ENCODE results near the gene AHDC1. TPM values are rescaled to one million over a fixed set of nuclear protein-coding genes. Genes with fewer than 3 reads are reported as not detected.
"Not testable (repeated sequence)": the region's sequence is repeated elsewhere in the genome, so short reads cannot be mapped to it uniquely, and the experiment has no call there.

Gene AHDC1
- total RNA-seq, 3 donors from 2014 or later: 13.7 to 58.6 (median 18.7) TPM

- peak; percentile 50 for ATAC-seq
- DNase-seq: no peak
- Histone ChIP-seq H3K4me1 (ENCODE audit: low read depth) (peaks cover 4% of the 10 kb centered on the region), H3K4me3 (no peak overlapping the region), H3K9me3 (no peaks in the 10 kb centered on the region), H3K36me3 (ENCODE audit: low read depth) (no peaks in the 10 kb centered on the region)
- intact Hi-C loops (cut with DNase I, micrococcal nuclease): no loop called here
- no peak for TF ChIP-seq CTCF (IDR thresholded peaks at IDR 0.05)
Observed at GRCh38 chr1:27632387-27633297, 28.7 kb upstream of the AHDC1 start.

GRCh38 chr1:27630859-27631491, 27.0 kb upstream of the AHDC1 start:
- Histone ChIP-seq H3K4me3 (no peak overlapping the region), H3K36me3 (ENCODE audit: low read depth) (no peaks in the 10 kb centered on the region), H3K9me3 (no peaks in the 10 kb centered on the region), H3K4me1 (ENCODE audit: low read depth) (peaks cover 4% of the 10 kb centered on the region)
- intact Hi-C loops (cut with DNase I, micrococcal nuclease): no loop called here
- ATAC-seq (peak; percentile 7), DNase-seq (no peak)
- no peak for TF ChIP-seq CTCF (IDR thresholded peaks at IDR 0.05)

- no peaks in the 10 kb centered on the region for H3K4me1 ChIP-seq (ENCODE audit: low read depth)
- H3K4me3 ChIP-seq: no peak overlapping the region
- TF ChIP-seq CTCF (IDR thresholded peaks at IDR 0.05): no peak
- DNase-seq (no peak), ATAC-seq (no peak)
- intact Hi-C loops (cut with DNase I, micrococcal nuclease): no loop called here
- no peaks in the 10 kb centered on the region for H3K9me3 ChIP-seq
- H3K36me3 ChIP-seq (ENCODE audit: low read depth): no peaks in the 10 kb centered on the region
Observed at GRCh38 chr1:27628712-27629111, 24.8 kb upstream of the AHDC1 start.

- H3K4me1 ChIP-seq (ENCODE audit: low read depth); H3K36me3 ChIP-seq (ENCODE audit: low read depth); ATAC-seq; DNase-seq; H3K4me3 ChIP-seq; H3K9me3 ChIP-seq; intact Hi-C loops (cut with DNase I, micrococcal nuclease): not testable (repeated sequence)
Observed at GRCh38 chr1:27627733-27628132, 23.8 kb upstream of the AHDC1 start.

GRCh38 chr1:27627061-27627460, 23.1 kb upstream of the AHDC1 start:
- Histone ChIP-seq H3K4me3 (no peak overlapping the region), H3K9me3 (no peaks in the 10 kb centered on the region), H3K36me3 (ENCODE audit: low read depth) (no peaks in the 10 kb centered on the region), H3K4me1 (ENCODE audit: low read depth) (no peaks in the 10 kb centered on the region)
- TF ChIP-seq CTCF (IDR thresholded peaks at IDR 0.05): no peak
- no peak for DNase-seq
- intact Hi-C loops (cut with DNase I, micrococcal nuclease): no loop called here
- no peak for ATAC-seq
